H9 (cell line): ENCODE data around the gene DLG2. TPM values are rescaled to one million over a fixed set of nuclear protein-coding genes. Genes with fewer than 3 reads are reported as not detected.

Experiments
- DNase-seq: peaks from one replicate; pipeline ENCODE4 v3.0.0-alpha.2; 2017
- H2AFZ ChIP-seq: one replicate; pipeline ENCODE4 v1.6.1; 2013; ENCODE audit warnings: mild to moderate bottlenecking, low read length, control low read depth, moderate library complexity
- H2AK5ac ChIP-seq: 2 replicates; pipeline ENCODE4 v1.6.1; 2013; ENCODE audit warnings: low read length, control low read depth, mixed read lengths; ENCODE audit not compliant: insufficient read length
- H2BK120ac ChIP-seq: one replicate; pipeline ENCODE4 v1.6.1; 2013; ENCODE audit warnings: low read depth, mild to moderate bottlenecking, low read length, control low read depth, inconsistent platforms; ENCODE audit not compliant: poor library complexity, severe bottlenecking
- H2BK12ac ChIP-seq: 2 replicates; pipeline ENCODE4 v1.6.1; 2013; ENCODE audit warnings: low read length, control low read depth, mixed read lengths, low read depth; ENCODE audit not compliant: insufficient read length
- H2BK15ac ChIP-seq: 2 replicates; pipeline ENCODE4 v1.6.1; 2013; ENCODE audit warnings: low read depth, low read length, control low read depth
- H2BK20ac ChIP-seq: one replicate; pipeline ENCODE4 v1.6.1; 2013; ENCODE audit warnings: low read depth, mild to moderate bottlenecking, low read length, control low read depth, inconsistent platforms; ENCODE audit not compliant: poor library complexity, severe bottlenecking
- H2BK5ac ChIP-seq: 2 replicates; pipeline ENCODE4 v1.6.1; 2013; ENCODE audit warnings: low read length, control low read depth, mixed read lengths; ENCODE audit not compliant: insufficient read length
- H3K14ac ChIP-seq: 2 replicates; pipeline ENCODE4 v1.6.1; 2013; ENCODE audit warnings: low read length, control low read depth; ENCODE audit not compliant: insufficient read depth
- H3K18ac ChIP-seq: 2 replicates; pipeline ENCODE4 v1.6.1; 2013; ENCODE audit warnings: low read depth, mild to moderate bottlenecking, mixed read lengths, low read length, control low read depth; ENCODE audit not compliant: insufficient read length
- H3K23ac ChIP-seq: 2 replicates; pipeline ENCODE4 v1.6.1; 2013; ENCODE audit warnings: low read length, control low read depth, mixed read lengths, low read depth; ENCODE audit not compliant: insufficient read length
- H3K23me2 ChIP-seq: 2 replicates; pipeline ENCODE4 v1.6.1; 2013; ENCODE audit warnings: low read depth, mild to moderate bottlenecking, mixed read lengths, low read length, control low read depth; ENCODE audit not compliant: insufficient read length, poor library complexity, severe bottlenecking
- H3K27ac ChIP-seq: 2 replicates; pipeline ENCODE4 v1.5.1; 2013; ENCODE audit warnings: low read length, control low read depth, mixed read lengths, low read depth; ENCODE audit not compliant: insufficient read length
- H3K27me3 ChIP-seq: 2 replicates; pipeline ENCODE4 v1.6.1; 2013; ENCODE audit warnings: low read length, control low read depth, inconsistent platforms; ENCODE audit not compliant: insufficient read depth
- H3K4ac ChIP-seq: 2 replicates; pipeline ENCODE4 v1.6.1; 2013; ENCODE audit warnings: low read depth, mild to moderate bottlenecking, control low read depth, inconsistent platforms, low read length, moderate library complexity
- H3K4me1 ChIP-seq: 2 replicates; pipeline ENCODE4 v1.6.1; 2013; ENCODE audit warnings: low read length, control low read depth, inconsistent platforms; ENCODE audit not compliant: insufficient read depth
- H3K4me2 ChIP-seq: 2 replicates; pipeline ENCODE4 v1.6.1; 2013; ENCODE audit warnings: low read length, control low read depth, mixed read lengths; ENCODE audit not compliant: insufficient read length, insufficient read depth
- H3K56ac ChIP-seq: 2 replicates; pipeline ENCODE4 v1.6.1; 2013; ENCODE audit warnings: low read depth, mild to moderate bottlenecking, mixed read lengths, low read length, control low read depth; ENCODE audit not compliant: insufficient read length
- H3K79me1 ChIP-seq: 2 replicates; pipeline ENCODE4 v1.6.1; 2013; ENCODE audit warnings: low read depth, mild to moderate bottlenecking, moderate library complexity, low read length, control low read depth, inconsistent platforms; ENCODE audit not compliant: insufficient read depth, poor library complexity, severe bottlenecking
- H3K79me2 ChIP-seq: 2 replicates; pipeline ENCODE4 v1.6.1; 2013; ENCODE audit warnings: low read length, control low read depth, inconsistent platforms; ENCODE audit not compliant: insufficient read depth
- H3K9ac ChIP-seq: 2 replicates; pipeline ENCODE4 v1.6.1; 2013; ENCODE audit warnings: low read length, control low read depth, mixed read lengths; ENCODE audit not compliant: insufficient read length; ENCODE audit errors: extremely low read depth
- H3K9me3 ChIP-seq: one replicate; pipeline ENCODE4 v1.6.1; 2013; ENCODE audit warnings: low read depth, low read length, inconsistent platforms; ENCODE audit not compliant: control insufficient read depth
- H3T11ph ChIP-seq: one replicate; pipeline ENCODE4 v1.6.1; 2013; ENCODE audit warnings: mild to moderate bottlenecking, low read length, control low read depth, inconsistent platforms
- H4K20me1 ChIP-seq: one replicate; pipeline ENCODE4 v1.6.1; 2013; ENCODE audit not compliant: control insufficient read depth, insufficient read length, insufficient read depth
- H4K5ac ChIP-seq: 2 replicates; pipeline ENCODE4 v1.6.1; 2013; ENCODE audit warnings: low read depth, mild to moderate bottlenecking, mixed read lengths, low read length, control low read depth; ENCODE audit not compliant: insufficient read length
- H4K8ac ChIP-seq: replicated peaks from 2 replicates; pipeline ENCODE4 v1.6.1; 2013; ENCODE audit warnings: low read length, control low read depth, mixed read lengths, low read depth; ENCODE audit not compliant: insufficient read length
- H4K91ac ChIP-seq: 2 replicates; pipeline ENCODE4 v1.6.1; 2013; ENCODE audit warnings: low read depth, mild to moderate bottlenecking, moderate library complexity, mixed read lengths, low read length, control low read depth; ENCODE audit not compliant: insufficient read length
- H3K27ac Mint-ChIP-seq, 3 experiments: 2 replicates in 2 of 3; 3 replicates in 1 of 3; pipeline ENCODE4 v1.8.0; 2020 to 2021; ENCODE audit warnings: mixed read lengths in 3 of 3, mild to moderate bottlenecking in 1 of 3, moderate library complexity in 1 of 3
- H3K27me3 Mint-ChIP-seq: 2 replicates; pipeline ENCODE4 v1.8.0; 2021; ENCODE audit warnings: low read depth, mild to moderate bottlenecking, moderate library complexity, mixed read lengths
- H3K36me3 Mint-ChIP-seq, 3 experiments: 2 replicates in 2 of 3; 3 replicates in 1 of 3; pipeline ENCODE4 v1.8.0; 2020 to 2021; ENCODE audit warnings: low read depth in 3 of 3, mixed read lengths in 3 of 3; ENCODE audit not compliant: insufficient read depth in 1 of 3
- H3K4me1 Mint-ChIP-seq, 2 experiments: 2 replicates each; pipeline ENCODE4 v1.8.0; 2020; ENCODE audit warnings: mixed read lengths in 2 of 2
- H3K4me3 Mint-ChIP-seq, 2 experiments: 2 replicates in 1 of 2; 3 replicates in 1 of 2; pipeline ENCODE4 v1.8.0; 2020 to 2021; ENCODE audit warnings: mild to moderate bottlenecking in 2 of 2, mixed read lengths in 2 of 2, moderate library complexity in 1 of 2
- H3K9me3 Mint-ChIP-seq, 2 experiments: 2 replicates in 1 of 2; 3 replicates in 1 of 2; pipeline ENCODE4 v1.8.0; 2020; ENCODE audit warnings: mild to moderate bottlenecking in 2 of 2, mixed read lengths in 2 of 2, moderate library complexity in 1 of 2
- CTCF ChIP-seq: fragments of 200-600 bp; sonication (generic); conservative IDR thresholded peaks from 3 replicates; pipeline ENCODE4 v1.8.0; 2021; ENCODE audit warnings: antibody characterized with exemption, mild to moderate bottlenecking
- WGBS: extraction: QIAGEN DNeasy Blood & Tissue Kit; methylation state at CpG from one replicate; pipeline ENCODE4 v1.1.7; 2013; ENCODE audit warnings: missing lambda C conversion rate, low lambda C conversion rate, mixed read lengths; ENCODE audit not compliant: insufficient read length; ENCODE audit errors: extremely low coverage; 5-methylcytosine and 5-hydroxymethylcytosine counted together
- total RNA-seq: library from RNA; stranded (reverse); gene quantifications from 2 replicates; pipeline ENCODE4 v1.2.1, GENCODE V29; 2021

Gene DLG2
- total RNA-seq, 1 experiment from 2014 or later: 8.0 TPM

- no peak overlapping the region; the same call in 1 of the 2 replicates for H2BK15ac ChIP-seq
- H4K5ac ChIP-seq: no peak overlapping the region
- no peak overlapping the region for H2BK120ac ChIP-seq
- Mint-ChIP-seq H3K27ac (no peak overlapping the region), H3K9me3 (no peaks in the 10 kb centered on the region), H3K36me3 (no peaks in the 10 kb centered on the region), H3K4me1 (peaks cover 16 to 22% of the 10 kb centered on the region in 2 experiments), H3K27me3 (no peaks in the 10 kb centered on the region; the same call in 1 of the 2 replicates), H3K4me3 (no peak overlapping the region)
- no peak overlapping the region for H3K56ac ChIP-seq
- H3K4me1 ChIP-seq: peaks cover 11% of the 10 kb centered on the region
- H3K4me2 ChIP-seq: no peak overlapping the region
- H4K20me1 ChIP-seq: no peaks in the 10 kb centered on the region
- no peaks in the 10 kb centered on the region for H3K79me2 ChIP-seq
- no peak overlapping the region for H4K91ac ChIP-seq
- no peak overlapping the region for H3K18ac ChIP-seq
- H3K9ac ChIP-seq: no peak overlapping the region
- no peaks in the 10 kb centered on the region for H3K79me1 ChIP-seq
- H2BK12ac ChIP-seq: no peak overlapping the region
- no peak overlapping the region for H2AFZ ChIP-seq
- no peaks in the 10 kb centered on the region for H3K27me3 ChIP-seq
- H3K23me2 ChIP-seq: no peaks in the 10 kb centered on the region
- H2BK5ac ChIP-seq: no peak overlapping the region
- H3T11ph ChIP-seq: no peak overlapping the region
- H3K27ac ChIP-seq: no peak overlapping the region
- TF ChIP-seq CTCF: no peak
- H3K4ac ChIP-seq: no peak overlapping the region
- no peak for DNase-seq
- H4K8ac ChIP-seq: no peak overlapping the region
- H2BK20ac ChIP-seq: no peak overlapping the region
- no peak overlapping the region for H2AK5ac ChIP-seq
- WGBS: no CpG with 5 or more reads among the region's 1 CpG
- H3K14ac ChIP-seq: no peak overlapping the region
- H3K23ac ChIP-seq: no peak overlapping the region
- no peaks in the 10 kb centered on the region for H3K9me3 ChIP-seq
Measured at GRCh38 chr11:83692675-83693074, 1934.5 kb downstream of the DLG2 start.
